GM18868 (cell line): ENCODE results near the gene TXNDC5.

Experiments used
- ATAC-seq: cut with Tn5 transposase; IDR thresholded peaks from one replicate; pipeline ENCODE4 v1.9.1; 2021; ENCODE audit warnings: mild to moderate bottlenecking, moderate library complexity; ENCODE audit not compliant: unreplicated experiment

The TXNDC5 gene

DNA sequence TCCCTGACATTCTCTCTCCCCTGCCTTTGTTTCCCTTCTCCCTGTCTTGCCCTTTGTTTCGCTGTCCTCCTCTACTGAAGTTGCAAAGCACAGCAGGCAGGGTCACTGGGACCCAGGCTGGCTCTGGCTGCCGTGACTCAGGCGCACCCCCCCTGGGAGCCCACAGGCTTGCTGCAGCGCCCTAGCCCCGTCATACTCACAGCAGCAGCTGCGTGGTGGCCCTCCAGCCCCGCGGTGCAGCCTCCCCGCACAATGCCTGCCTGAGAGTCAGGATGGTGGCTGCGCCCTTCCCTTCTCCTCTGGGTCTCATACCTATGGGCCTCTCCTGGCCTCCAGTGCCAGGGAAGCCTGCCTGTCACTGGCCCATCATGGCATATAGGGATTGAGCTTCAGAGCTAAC is 41.7 kb downstream of the TXNDC5 start:
- ATAC-seq: no peak

- no peak for ATAC-seq
Observed at GRCh38 chr6:7866526-7866925, 44.1 kb downstream of the TXNDC5 start.

DNA sequence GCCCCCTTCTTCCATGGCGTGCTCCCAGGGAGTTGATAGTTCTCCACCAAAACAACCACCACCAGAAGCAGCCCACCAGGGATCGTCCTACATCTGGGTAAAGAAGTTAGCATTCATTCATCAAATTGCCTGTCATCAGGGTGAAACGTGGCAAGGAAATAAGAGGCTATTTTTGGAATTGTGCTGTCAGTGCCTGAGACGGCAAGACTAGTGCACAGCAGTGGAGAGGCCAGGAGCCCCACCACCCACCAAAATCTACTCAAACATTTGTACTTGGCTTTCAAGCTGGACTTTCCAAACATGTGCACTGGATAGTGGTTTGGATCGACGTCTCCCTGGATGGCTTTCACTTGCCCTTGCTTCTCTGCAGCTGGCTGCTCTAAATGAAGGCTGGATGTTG is 44.8 kb downstream of the TXNDC5 start:
- no peak for ATAC-seq

DNA sequence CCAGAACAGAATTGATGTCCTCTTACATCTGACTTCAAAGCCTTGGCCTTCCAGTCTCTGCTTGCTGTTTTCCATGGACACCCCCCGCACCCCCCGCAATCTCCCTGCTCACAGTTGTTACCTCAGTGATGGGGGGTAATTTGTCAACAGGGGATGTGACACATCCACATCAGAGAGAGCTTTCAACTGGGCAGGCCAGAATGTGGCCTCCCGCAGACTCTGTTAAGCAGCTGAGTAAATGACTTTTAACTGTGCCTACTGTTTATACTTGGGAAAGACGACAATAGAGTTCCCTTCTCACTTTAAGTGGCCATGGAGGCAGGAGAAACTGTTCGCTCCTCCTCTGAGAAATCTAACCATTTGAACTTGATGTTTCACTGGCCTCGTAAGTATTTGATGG is 51.0 kb downstream of the TXNDC5 start:
- ATAC-seq: no peak

DNA sequence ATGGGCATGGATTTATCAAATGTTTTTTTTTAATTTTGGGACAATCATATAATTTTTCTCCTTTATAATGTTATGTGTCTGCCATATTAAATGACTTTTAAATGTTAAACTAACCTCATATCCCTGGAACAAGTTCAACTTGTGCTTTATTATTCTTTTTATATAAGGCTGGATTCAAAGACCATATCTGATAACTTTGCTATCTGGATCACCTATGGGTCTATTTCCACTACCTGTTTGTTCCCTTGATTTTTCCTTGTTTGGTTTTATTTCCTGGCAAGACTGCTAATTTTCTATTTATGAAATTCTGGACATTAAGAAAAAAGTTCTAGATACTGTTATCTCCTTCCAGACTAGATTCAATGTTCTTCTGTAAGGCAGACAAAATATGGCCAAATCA is 58.8 kb downstream of the TXNDC5 start:
- ATAC-seq: no peak

- ATAC-seq: no peak
Observed at GRCh38 chr6:7848229-7848628, 62.4 kb downstream of the TXNDC5 start.

DNA sequence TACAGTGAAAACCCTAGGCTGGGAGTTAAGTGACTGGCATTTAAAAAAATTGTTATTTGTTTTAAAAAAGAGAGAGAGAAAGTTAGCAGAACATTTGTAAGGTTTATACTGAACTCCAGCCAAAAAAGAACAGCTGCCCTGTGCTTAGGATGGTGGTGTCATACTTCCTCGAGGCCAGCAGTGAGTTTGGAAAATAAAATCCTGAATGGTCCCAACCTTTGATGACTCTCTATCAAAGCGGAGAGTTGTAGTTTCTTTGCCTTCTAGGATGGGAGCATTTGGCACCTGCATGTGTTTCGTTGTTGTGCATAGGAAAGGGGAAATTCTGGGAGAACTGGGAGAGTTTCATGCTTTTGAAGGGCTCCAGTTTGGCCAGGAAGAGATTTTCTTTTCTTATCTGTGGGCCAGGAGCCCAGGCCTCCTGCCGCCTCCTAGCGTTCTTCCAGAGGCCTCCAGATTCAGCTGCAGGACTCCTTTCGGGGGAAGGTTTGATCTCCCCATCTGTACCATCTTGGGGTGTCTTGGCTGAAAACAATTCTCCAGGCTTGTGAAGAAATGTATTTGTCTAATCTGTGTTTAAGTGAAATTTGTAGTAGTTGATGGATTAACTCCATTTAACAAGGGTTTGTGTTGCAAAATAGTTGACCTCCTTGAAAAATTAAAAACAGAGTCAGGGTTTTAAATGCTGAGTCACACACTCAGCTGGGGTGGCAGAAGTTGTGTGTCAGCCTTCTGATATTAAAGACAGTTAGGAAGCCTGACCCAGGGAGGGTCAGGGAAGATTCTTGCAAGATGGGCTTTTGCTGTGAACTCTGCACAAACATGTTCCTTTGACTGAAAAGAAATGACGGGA is 63.4 kb downstream of the TXNDC5 start:
- no peak for ATAC-seq

DNA sequence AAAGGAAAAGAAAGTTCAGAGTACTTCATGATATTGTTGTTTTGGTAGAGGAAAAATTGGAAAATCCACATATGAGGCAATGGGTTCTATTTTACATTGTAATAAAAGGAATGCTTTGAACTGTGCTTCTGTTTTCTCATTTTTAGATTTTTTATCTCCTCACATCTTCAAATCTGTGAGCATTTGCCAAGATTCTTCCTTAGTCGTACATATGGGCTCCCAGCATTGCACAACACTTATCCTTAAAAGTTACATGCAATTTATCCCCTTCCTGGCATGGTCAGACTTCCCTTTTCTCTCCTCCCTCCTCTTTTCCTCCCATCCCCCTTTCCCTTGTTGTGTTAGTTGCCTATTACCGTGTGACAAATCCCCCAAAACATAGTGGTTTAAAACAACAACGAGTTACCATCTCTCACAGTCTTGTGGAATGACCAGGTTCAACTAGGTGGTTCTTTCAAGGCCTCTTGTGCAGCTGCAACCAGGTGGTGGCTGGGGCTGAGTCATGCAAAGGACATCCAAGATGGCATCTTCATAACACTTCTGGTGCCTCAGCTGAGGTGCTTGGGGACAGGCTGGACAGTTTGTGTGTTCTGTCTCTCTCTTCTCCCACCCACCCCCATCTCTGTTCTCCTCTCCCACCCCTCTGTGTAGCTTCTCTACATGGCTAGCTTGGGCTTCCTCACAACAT is 68.7 kb downstream of the TXNDC5 start:
- no peak for ATAC-seq

DNA sequence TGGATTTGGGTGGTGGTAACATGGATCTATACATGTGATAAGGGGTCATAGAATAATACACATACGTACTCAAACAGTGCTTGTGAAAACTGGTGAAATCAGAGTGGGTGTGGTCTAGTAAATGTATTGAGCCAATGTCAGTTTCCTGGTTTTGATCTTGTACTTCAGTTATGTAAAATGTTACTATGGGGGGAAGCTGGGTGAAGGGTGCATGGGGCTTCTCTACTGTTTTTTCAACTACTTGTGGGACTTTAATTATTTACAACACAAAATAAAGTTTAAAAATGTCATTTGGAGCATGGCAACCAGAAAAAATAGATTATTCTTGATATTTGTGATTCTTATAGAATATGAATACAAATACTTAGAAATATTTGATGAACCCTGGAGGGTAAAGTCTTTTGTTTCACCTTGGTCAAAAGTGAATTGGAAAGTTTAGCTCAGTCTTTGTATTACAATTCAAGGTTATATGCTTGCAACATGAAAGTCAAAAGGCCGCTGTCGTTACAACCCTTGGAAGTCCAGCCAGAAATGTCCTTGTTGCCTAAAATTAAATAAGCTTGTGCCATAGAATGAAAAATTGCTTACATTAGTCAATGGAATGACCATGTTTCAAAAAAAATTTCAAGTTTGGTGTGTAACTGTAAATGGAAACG is 74.1 kb downstream of the TXNDC5 start:
- ATAC-seq: no peak

- ATAC-seq: no peak
Observed at GRCh38 chr6:7833751-7834070, 76.9 kb downstream of the TXNDC5 start.

- ATAC-seq: no peak
Observed at GRCh38 chr6:7832904-7833750, 77.5 kb downstream of the TXNDC5 start.
